OCI-LY1 (cell line): Measurements from ENCODE around the gene C19orf47.

Experiments
- EZH2 ChIP-seq: fragments of 200-600 bp; sonication (generic), shearing (Covaris generic); IDR thresholded peaks from 2 replicates; pipeline ENCODE4 v1.8.0; 2017; ENCODE audit warnings: borderline replicate concordance, mixed run types, mild to moderate bottlenecking, antibody characterized with exemption, low read length, moderate library complexity, mixed read lengths
- TF ChIP-seq, protein P1 (sequence below): fragments of 200-600 bp; sonication (generic), shearing (Covaris generic); IDR thresholded peaks from 2 replicates; pipeline ENCODE4 v1.5.1; 2017; ENCODE audit warnings: mild to moderate bottlenecking, antibody characterized with exemption, low read length, moderate library complexity, mixed read lengths

GRCh38 chr19:40315812-40316470 is 32.3 kb downstream of the C19orf47 start:
- no peak for TF ChIP-seq EZH2
- TF ChIP-seq, protein P1, sequence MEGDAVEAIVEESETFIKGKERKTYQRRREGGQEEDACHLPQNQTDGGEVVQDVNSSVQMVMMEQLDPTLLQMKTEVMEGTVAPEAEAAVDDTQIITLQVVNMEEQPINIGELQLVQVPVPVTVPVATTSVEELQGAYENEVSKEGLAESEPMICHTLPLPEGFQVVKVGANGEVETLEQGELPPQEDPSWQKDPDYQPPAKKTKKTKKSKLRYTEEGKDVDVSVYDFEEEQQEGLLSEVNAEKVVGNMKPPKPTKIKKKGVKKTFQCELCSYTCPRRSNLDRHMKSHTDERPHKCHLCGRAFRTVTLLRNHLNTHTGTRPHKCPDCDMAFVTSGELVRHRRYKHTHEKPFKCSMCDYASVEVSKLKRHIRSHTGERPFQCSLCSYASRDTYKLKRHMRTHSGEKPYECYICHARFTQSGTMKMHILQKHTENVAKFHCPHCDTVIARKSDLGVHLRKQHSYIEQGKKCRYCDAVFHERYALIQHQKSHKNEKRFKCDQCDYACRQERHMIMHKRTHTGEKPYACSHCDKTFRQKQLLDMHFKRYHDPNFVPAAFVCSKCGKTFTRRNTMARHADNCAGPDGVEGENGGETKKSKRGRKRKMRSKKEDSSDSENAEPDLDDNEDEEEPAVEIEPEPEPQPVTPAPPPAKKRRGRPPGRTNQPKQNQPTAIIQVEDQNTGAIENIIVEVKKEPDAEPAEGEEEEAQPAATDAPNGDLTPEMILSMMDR, result no peak
